H1 (cell line): Measurements from ENCODE around the gene P2RX6. TPM values are rescaled to one million over a fixed set of nuclear protein-coding genes. Genes with fewer than 3 reads are reported as not detected.

Experiments used
- CREB1 ChIP-seq: IDR thresholded peaks from 2 replicates; pipeline ENCODE4 v1.6.1; 2012; ENCODE audit warnings: inconsistent platforms
- HDAC2 ChIP-seq, 2 experiments: fragments of 300-600 bp in 1 of 2; sonication (generic) in 1 of 2; IDR thresholded peaks; 2 replicates each; pipeline ENCODE4 v1.6.1; 2011 to 2012; ENCODE audit warnings: low read depth in 2 of 2, low read length in 2 of 2, mild to moderate bottlenecking in 2 of 2, moderate library complexity in 2 of 2, borderline replicate concordance in 1 of 2, inconsistent platforms in 1 of 2
- KDM4A ChIP-seq: IDR thresholded peaks from one replicate; pipeline ENCODE4 v1.7.1; 2012; ENCODE audit warnings: low read depth, mild to moderate bottlenecking, moderate library complexity, low read length, inconsistent platforms; ENCODE audit not compliant: severe bottlenecking
- RBBP5 ChIP-seq: IDR thresholded peaks from 2 replicates; pipeline ENCODE4 v1.7.1; 2012; ENCODE audit warnings: low read depth, mild to moderate bottlenecking, inconsistent platforms, low read length, moderate library complexity, borderline replicate concordance
- SP1 ChIP-seq: IDR thresholded peaks from 2 replicates; pipeline ENCODE4 v1.6.1; 2011; ENCODE audit warnings: low read depth, low read length
- USF2 ChIP-seq: IDR thresholded peaks from 2 replicates; pipeline ENCODE4 v1.6.1; 2011; ENCODE audit warnings: low read length, improper control_type of control experiment
- polyA plus RNA-seq, 7 experiments: library from polyadenylated mRNA; depleted of rRNA in 3 of 7; stranded (reverse) in 5 of 7; unstranded in 2 of 7; fragments of >200 nt in 5 of 7; fragments of 200-250 nt in 2 of 7; gene quantifications; 1 replicate in 5 of 7; 2 replicates in 1 of 7; 4 replicates in 1 of 7; pipeline versions ENCODE4 v1.2.1 to v1.2.3, GENCODE V29; 2011 to 2013; ENCODE audit warnings: missing spikeins in 2 of 7, mixed read lengths in 2 of 7
- total RNA-seq: library from RNA; stranded (reverse); fragmentation: NEBNext Ultra II Directional; extraction: Animal tissue kit (Norgen Biotek cat#: 25700); gene quantifications from 2 replicates; pipeline ENCODE4 v1.2.1, GENCODE V29; 2021
- TF ChIP-seq, protein P1 (sequence below): IDR thresholded peaks from 2 replicates; pipeline ENCODE4 v1.6.1; 2012; ENCODE audit warnings: inconsistent platforms

Gene P2RX6
- total and polyA plus RNA-seq, 2 of the 8 experiments (the other 6 are each of a cell fraction or from before 2014, with no cell fraction given) = 0.09 TPM; not detected in 1

DNA sequence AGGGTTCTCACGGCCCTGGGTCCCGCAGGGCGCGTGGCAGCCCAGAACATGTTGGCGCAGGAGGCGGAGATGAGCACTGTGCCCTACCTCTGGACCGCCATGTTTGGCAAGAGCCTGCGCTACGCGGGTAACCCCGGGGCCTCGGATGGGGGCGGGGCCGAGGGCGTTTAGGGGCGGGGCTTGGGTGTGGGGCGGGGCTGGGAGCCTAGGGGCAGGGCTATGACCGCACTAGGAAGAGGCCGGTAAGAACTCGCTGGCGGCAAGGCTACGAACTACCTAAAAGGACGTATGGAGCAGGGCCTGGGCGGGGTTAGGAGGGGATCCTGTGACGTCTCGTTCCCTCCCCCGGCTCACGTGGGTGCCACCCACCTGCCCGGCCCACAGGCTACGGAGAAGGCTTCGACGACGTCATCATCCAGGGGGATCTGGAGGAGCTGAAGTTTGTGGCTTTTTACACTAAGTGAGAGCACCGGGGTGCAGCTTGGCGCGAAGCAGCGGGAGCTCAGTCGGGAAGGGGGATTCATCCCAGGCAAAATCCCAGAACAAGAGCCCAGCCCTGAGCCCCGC lies 35.6 kb upstream of the P2RX6 start (continued):
- TF ChIP-seq RBBP5 (no peak), KDM4A (peak; percentile 35), SP1 (peak; percentile 51; the same call in 1 of the 2 replicates), CREB1 (peak; percentile 82), USF2 (peak; percentile 81), HDAC2 (IDR thresholded peaks at IDR 0.05; ENCODE audit: borderline replicate concordance in 1 of 2, low read depth in 2 of 2, low read length in 2 of 2) (peak; percentile 17 to 56; a peak in 2 of 4 replicates)
- TF ChIP-seq, protein P1, sequence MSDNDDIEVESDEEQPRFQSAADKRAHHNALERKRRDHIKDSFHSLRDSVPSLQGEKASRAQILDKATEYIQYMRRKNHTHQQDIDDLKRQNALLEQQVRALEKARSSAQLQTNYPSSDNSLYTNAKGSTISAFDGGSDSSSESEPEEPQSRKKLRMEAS = peak; percentile 96
